HG03095 (cell line): ENCODE data around the gene CACNG3.
"Not testable (repeated sequence)": the region's sequence is repeated elsewhere in the genome, so short reads cannot be mapped to it uniquely, and the experiment has no call there.

Experiments
- ATAC-seq: cut with Tn5 transposase; IDR thresholded peaks from one replicate; pipeline ENCODE4 v1.9.1; 2021; ENCODE audit warnings: moderate library complexity; ENCODE audit not compliant: unreplicated experiment

The CACNG3 gene

GRCh38 chr16:24275413-24275812 is 19.3 kb downstream of the CACNG3 start:
- no peak for ATAC-seq

GRCh38 chr16:24279982-24280515 is 23.9 kb downstream of the CACNG3 start:
- ATAC-seq: no peak

- ATAC-seq: no peak
Observed at GRCh38 chr16:24281466-24281865, 25.3 kb downstream of the CACNG3 start.

- ATAC-seq: no peak
Observed at GRCh38 chr16:24282141-24282540, 26.0 kb downstream of the CACNG3 start.

GRCh38 chr16:24286741-24287405 is 30.7 kb downstream of the CACNG3 start:
- ATAC-seq: no peak

- ATAC-seq: no peak
Observed at GRCh38 chr16:24288516-24288915, 32.4 kb downstream of the CACNG3 start.

- no peak for ATAC-seq
Observed at GRCh38 chr16:24289166-24289700, 33.1 kb downstream of the CACNG3 start.

- ATAC-seq: no peak
Observed at GRCh38 chr16:24291932-24292331, 35.8 kb downstream of the CACNG3 start.

GRCh38 chr16:24294131-24294530 is 38.0 kb downstream of the CACNG3 start:
- ATAC-seq: no peak

GRCh38 chr16:24297375-24297774 is 41.2 kb downstream of the CACNG3 start:
- no peak for ATAC-seq

GRCh38 chr16:24298548-24299167 is 42.5 kb downstream of the CACNG3 start:
- ATAC-seq: no peak

GRCh38 chr16:24300750-24301149 is 44.6 kb downstream of the CACNG3 start:
- not testable (repeated sequence) for ATAC-seq

GRCh38 chr16:24302636-24303035 is 46.5 kb downstream of the CACNG3 start:
- ATAC-seq: no peak

- no peak for ATAC-seq
Observed at GRCh38 chr16:24308200-24308599, 52.1 kb downstream of the CACNG3 start.

GRCh38 chr16:24309258-24310142 is 53.4 kb downstream of the CACNG3 start:
- ATAC-seq: no peak

GRCh38 chr16:24315343-24315742 is 59.2 kb downstream of the CACNG3 start:
- ATAC-seq: no peak

- no peak for ATAC-seq
Observed at GRCh38 chr16:24318680-24319079, 62.5 kb downstream of the CACNG3 start.

GRCh38 chr16:24319126-24319814 is 63.1 kb downstream of the CACNG3 start:
- no peak for ATAC-seq

- ATAC-seq: no peak
Observed at GRCh38 chr16:24322106-24322505, 66.0 kb downstream of the CACNG3 start.

GRCh38 chr16:24324421-24324820 is 68.3 kb downstream of the CACNG3 start:
- no peak for ATAC-seq
